GM13976 (cell line): ENCODE data around the gene MT1E.

Experiments used
- DNase-seq: peaks from one replicate; pipeline ENCODE4 v3.0.0; 2012; ENCODE audit warnings: low spot score
- in situ Hi-C: fragments of 300-500 bp; cut with MboI; formaldehyde crosslinking; loops from one replicate; pipeline ENCODE4 v1.12.0; 2022; ENCODE audit warnings: low sequenced_read_pairs, mixed read lengths, inconsistent platforms; ENCODE audit not compliant: unreplicated experiment
- TF ChIP-seq, protein P1 (sequence below): IDR thresholded peaks from 2 replicates; pipeline ENCODE4 v1.5.1; 2012; ENCODE audit warnings: borderline replicate concordance, mild to moderate bottlenecking; ENCODE audit not compliant: insufficient read depth; ENCODE audit errors: extremely low read depth, missing control alignments, control extremely low read depth

The MT1E gene

DNA sequence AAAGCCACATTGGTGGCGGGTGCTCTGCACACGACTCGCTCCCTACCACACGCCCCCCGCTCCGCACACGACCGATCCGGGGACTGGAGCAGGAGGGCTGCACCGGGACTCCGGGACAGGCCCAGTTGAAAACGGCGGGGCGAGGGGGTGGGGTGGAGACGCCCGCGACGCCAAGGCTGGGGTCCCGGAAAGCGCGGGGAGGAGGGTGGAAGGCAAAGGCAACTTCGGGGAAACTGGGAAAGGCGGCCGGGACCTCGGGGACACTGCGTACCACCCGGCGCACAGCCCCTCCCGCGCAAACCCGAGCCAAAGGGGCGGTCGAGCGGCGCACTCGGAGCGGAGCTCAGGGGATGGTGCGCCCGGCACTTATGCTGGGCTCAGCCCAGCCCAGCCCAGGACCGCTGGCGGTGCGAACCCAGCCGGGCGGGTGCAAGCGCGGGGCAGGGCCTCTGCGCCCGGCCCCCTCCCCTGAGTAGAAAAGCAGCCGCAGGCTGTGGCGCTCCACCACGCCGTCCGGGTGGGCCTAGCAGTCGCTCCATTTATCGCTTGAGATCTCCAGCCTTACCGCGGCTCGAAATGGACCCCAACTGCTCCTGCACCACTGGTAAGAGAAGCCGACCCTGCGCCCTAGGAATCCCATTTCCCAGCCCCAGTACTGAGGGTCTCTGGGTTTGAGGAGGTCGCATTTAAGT, 6.7 kb downstream of the MT1E start, which contains the start of gene MT1M:
Gene MT1M, plus strand, starts transcription at position 504 of the 692 bp plus-strand sequence. Its CDS starts 73 bp downstream, at position 577.
- in situ Hi-C loops, result no loop called here
- TF ChIP-seq, protein P1, sequence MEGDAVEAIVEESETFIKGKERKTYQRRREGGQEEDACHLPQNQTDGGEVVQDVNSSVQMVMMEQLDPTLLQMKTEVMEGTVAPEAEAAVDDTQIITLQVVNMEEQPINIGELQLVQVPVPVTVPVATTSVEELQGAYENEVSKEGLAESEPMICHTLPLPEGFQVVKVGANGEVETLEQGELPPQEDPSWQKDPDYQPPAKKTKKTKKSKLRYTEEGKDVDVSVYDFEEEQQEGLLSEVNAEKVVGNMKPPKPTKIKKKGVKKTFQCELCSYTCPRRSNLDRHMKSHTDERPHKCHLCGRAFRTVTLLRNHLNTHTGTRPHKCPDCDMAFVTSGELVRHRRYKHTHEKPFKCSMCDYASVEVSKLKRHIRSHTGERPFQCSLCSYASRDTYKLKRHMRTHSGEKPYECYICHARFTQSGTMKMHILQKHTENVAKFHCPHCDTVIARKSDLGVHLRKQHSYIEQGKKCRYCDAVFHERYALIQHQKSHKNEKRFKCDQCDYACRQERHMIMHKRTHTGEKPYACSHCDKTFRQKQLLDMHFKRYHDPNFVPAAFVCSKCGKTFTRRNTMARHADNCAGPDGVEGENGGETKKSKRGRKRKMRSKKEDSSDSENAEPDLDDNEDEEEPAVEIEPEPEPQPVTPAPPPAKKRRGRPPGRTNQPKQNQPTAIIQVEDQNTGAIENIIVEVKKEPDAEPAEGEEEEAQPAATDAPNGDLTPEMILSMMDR, result no peak
- no peak for DNase-seq

DNA sequence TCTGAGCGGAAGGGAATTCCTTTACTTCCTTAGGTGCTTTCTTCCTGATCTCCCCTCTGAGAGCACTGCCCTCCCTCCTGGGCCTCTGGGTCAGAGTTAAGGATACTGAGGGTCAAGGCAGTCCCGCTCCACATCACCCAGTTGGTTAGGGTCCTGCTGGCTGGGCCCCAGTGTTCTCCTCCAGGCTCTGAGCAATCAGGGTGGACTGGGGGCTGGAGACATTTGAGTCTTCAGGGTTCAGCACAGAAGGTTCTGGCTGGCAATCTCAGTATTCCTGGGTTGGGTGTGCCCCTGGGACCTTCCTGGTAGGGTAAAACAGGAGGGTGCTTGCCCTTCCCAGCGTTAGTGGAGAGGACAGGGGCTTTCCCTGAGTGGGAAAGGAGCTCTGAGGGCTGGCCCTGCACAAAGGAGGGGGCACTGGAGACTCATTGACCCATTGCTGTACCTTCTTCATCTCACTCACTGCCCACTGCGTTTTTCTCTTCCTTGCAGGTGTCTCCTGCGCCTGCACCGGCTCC, 7.3 kb downstream of the MT1E start:
- in situ Hi-C loops, result no loop called here
- DNase-seq, result no peak
- TF ChIP-seq, protein P1, result no peak

DNA sequence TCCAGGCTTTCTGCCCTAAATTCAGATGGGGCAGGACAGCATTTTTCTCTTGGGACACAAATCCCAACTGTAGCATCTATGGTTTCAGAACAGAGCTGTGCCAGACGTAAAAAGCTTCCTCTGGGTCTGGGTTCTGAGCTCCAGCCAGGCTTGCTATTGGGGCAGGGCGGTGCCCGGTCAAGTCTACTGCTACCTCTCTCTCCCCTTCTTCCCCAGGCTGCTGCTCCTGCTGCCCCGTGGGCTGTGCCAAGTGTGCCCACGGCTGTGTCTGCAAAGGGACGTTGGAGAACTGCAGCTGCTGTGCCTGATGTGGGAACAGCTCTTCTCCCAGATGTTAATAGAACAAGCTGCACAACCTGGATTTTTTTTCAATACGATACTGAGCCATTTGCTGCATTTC, 8.0 kb downstream of the MT1E start:
- in situ Hi-C loops, result no loop called here
- TF ChIP-seq, protein P1, result no peak
- no peak for DNase-seq

GRCh38 chr16:56634715-56635440, 9.3 kb downstream of the MT1E start:
- in situ Hi-C loops, result no loop called here
- DNase-seq, result no peak

GRCh38 chr16:56635441-56635967, 9.9 kb downstream of the MT1E start:
- TF ChIP-seq, protein P1, result no peak
- DNase-seq, result no peak
- in situ Hi-C loops, result no loop called here

More at GRCh38 chr16:56634715-56635440, 9.3 kb downstream of the MT1E start:
- TF ChIP-seq, protein P1, result no peak

DNA sequence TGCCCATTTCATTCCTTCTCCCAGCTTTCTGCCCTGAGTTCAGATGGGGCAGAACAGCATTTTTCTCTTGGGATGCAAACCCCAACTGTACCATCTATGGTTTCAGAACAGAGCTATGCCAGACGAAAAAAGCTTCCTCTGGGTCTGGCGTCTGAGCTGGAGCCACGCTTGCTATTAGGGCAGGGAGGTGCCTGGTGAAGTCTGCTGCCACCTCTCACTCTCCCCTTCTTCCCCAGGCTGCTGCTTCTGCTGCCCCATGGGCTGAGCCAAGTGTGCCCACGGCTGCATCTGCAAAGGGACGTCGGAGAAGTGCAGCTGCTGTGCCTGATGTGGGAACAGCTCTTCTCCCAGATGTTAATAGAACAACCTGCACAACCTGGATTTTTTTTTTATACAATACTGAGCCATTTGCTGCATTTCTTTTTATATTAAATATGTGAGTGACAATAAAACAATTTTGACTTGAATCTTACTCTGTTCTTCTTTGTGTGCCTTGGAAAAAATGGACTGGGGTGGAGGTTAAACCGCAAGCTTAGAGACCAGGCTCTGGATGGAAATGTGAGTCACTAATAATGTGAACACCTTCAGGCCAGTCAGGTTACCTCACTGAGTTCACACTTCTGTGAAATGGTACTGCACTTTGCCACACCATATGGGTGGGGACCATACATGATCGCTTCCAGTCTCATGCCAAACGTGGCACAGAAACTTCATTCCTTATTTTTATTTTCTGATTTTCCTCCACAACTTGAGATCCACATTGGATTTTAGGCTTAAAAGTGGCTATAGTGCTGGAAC, 11.2 kb downstream of the MT1E start:
- in situ Hi-C loops, result no loop called here
- no peak for DNase-seq
- TF ChIP-seq, protein P1, result no peak
